Measurements from ENCODE around the gene POLL.
"Not testable (repeated sequence)": the region's sequence is repeated elsewhere in the genome, so short reads cannot be mapped to it uniquely, and the experiment has no call there.

Gene POLL

GRCh38 chr10:101611096-101611905 is 23.2 kb upstream of the POLL start:
- no peak for DNase-seq (ENCODE audit: low read depth)

- DNase-seq (ENCODE audit: low read depth): no peak
Measured at GRCh38 chr10:101609481-101609880, 21.4 kb upstream of the POLL start.

GRCh38 chr10:101607124-101607523 is 19.1 kb upstream of the POLL start:
- no peak for DNase-seq (ENCODE audit: low read depth)

- peak; percentile 16 for DNase-seq (ENCODE audit: low read depth)
Measured at GRCh38 chr10:101602761-101603398, 14.8 kb upstream of the POLL start.

- DNase-seq (ENCODE audit: low read depth): no peak
Measured at GRCh38 chr10:101601541-101601940, 13.5 kb upstream of the POLL start.

- DNase-seq (ENCODE audit: low read depth): no peak
Measured at GRCh38 chr10:101597091-101597900, 9.2 kb upstream of the POLL start.

- DNase-seq (ENCODE audit: low read depth): no peak
Measured at GRCh38 chr10:101595591-101596433, 7.8 kb upstream of the POLL start.

- not testable (repeated sequence) for DNase-seq (ENCODE audit: low read depth)
Measured at GRCh38 chr10:101593331-101593730, 5.3 kb upstream of the POLL start.

GRCh38 chr10:101588879-101589278 is 822 bp upstream of the POLL start:
- no peak for DNase-seq (ENCODE audit: low read depth)

- no peak for DNase-seq (ENCODE audit: low read depth)
Measured at GRCh38 chr10:101585841-101586240, 2.2 kb downstream of the POLL start.

- no peak for DNase-seq (ENCODE audit: low read depth)
Measured at GRCh38 chr10:101580486-101581399, 7.3 kb downstream of the POLL start.

GRCh38 chr10:101579516-101579870 is 8.6 kb downstream of the POLL start:
- no peak for DNase-seq (ENCODE audit: low read depth)

- no peak for DNase-seq (ENCODE audit: low read depth)
Measured at GRCh38 chr10:101578803-101579515, 9.1 kb downstream of the POLL start.

GRCh38 chr10:101578192-101578591 is 9.9 kb downstream of the POLL start:
- DNase-seq (ENCODE audit: low read depth): no peak

- DNase-seq (ENCODE audit: low read depth): no peak
Measured at GRCh38 chr10:101577121-101577871, 10.8 kb downstream of the POLL start.

- DNase-seq (ENCODE audit: low read depth): no peak
Measured at GRCh38 chr10:101576211-101576863, 11.7 kb downstream of the POLL start.

GRCh38 chr10:101575580-101576210 is 12.4 kb downstream of the POLL start:
- no peak for DNase-seq (ENCODE audit: low read depth)

GRCh38 chr10:101575091-101575490 is 13.0 kb downstream of the POLL start:
- DNase-seq (ENCODE audit: low read depth): no peak

Measured in activated T-helper 9 cell treated with anti-CD3 and anti-CD28 coated beads, Interleukin-2, amount 50 U/mL, for 16 hours (primary cell).